Putamen (tissue), 1 donor: ENCODE results near the gene MDH1B.
A peak's percentile ranks its signal among the peaks of the same experiment; 100 is the strongest.

Source experiments
- DNase-seq: peaks from one replicate; pipeline ENCODE4 v3.0.0-alpha.2; 2016; ENCODE audit warnings: low spot score

The MDH1B gene

DNA sequence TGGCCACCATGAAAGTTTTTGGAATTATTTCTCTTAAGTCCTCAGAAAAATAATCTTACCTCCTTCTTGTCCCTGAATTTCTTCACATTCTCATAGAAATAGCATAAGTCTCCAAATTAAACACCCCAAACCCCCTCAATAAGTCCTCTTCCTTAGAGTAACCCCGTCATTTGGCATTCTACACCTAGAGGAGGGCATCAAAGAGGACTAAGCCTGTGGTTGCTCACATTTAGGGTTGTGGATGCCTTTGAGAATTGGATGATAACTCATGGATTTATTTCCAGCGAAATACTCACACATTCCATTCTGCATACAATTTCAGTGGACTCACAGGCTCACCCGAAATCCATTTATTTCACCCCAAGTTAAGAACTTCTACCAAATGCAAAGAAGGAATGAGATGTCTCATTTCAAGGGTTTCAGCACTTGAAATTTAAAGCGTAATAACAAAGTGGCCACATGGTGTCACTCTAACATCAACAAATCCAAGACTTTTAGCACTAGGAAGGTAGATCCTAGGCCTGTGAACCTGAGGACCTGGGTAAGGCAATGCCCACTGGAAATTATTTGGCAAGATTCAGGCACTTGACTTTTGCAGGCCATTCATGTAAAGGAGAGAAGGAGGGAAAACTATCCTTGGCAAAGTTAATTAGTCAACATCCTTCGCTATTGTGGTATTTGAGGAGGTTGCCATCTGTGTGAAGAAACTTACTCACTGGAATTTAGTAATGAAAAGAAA is 71.6 kb downstream of the MDH1B start:
- peak; percentile 39 for DNase-seq

DNA sequence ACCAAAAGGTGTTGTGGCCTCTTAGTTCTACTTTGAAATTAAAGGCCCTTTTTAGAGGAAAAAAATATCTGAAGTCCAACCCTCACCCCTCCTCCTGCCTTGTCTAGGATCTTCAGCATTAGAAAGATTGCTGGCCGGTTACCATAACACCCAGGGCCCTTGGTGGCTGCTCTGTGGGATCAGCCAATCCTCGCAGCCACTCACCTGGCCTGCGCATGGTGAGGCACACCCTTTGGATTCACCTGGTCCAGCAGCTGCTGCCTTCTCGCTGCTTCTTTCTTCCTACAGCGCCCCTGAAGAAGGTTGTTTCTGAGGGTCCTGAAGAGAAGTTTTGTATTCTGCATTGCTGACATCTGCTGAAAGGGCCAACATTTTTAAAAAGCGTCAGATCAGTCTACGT is 72.2 kb downstream of the MDH1B start:
- no peak for DNase-seq

DNA sequence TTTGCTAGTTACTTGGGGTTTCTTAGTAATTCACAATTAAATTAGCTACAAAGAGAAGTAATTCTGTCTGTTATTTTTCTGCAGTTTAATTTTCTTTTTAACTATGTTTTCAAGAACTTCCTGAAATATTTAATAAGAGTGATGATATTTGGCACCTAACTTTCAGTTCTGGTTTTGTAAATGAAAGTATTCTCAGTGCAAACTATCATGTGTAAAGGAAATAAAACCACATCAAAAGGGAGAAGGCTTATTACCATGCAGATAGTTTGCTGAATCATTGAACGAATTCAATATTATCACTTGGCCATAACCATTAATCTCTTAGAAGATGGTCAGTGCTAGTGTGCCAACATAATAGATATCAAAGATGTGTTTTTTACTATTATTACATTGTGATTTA is 76.1 kb downstream of the MDH1B start:
- no peak for DNase-seq

GRCh38 chr2:206688453-206688852 is 76.7 kb downstream of the MDH1B start:
- DNase-seq, result no peak
